ENCODE measurements around the gene PYGB.

GRCh38 chr20:25321991-25322390, 74.1 kb downstream of the PYGB start:
- TF ChIP-seq ZNF24 (tag by site-specific recombination; IDR thresholded peaks at IDR 0.05) (no peak), ZNF629 (tag by site-specific recombination; IDR thresholded peaks at IDR 0.05) (no peak), CTCF (tag by site-specific recombination; IDR thresholded peaks at IDR 0.05) (no peak), ZNF433 (tag by site-specific recombination; IDR thresholded peaks at IDR 0.05; ENCODE audit: low read depth) (no peak), ZFP69B (tag by site-specific recombination; IDR thresholded peaks at IDR 0.05) (no peak), ZBTB8A (tag by site-specific recombination; IDR thresholded peaks at IDR 0.05) (no peak), ZNF248 (tag by site-specific recombination; IDR thresholded peaks at IDR 0.05) (no peak)
- TF ChIP-seq, protein P1, sequence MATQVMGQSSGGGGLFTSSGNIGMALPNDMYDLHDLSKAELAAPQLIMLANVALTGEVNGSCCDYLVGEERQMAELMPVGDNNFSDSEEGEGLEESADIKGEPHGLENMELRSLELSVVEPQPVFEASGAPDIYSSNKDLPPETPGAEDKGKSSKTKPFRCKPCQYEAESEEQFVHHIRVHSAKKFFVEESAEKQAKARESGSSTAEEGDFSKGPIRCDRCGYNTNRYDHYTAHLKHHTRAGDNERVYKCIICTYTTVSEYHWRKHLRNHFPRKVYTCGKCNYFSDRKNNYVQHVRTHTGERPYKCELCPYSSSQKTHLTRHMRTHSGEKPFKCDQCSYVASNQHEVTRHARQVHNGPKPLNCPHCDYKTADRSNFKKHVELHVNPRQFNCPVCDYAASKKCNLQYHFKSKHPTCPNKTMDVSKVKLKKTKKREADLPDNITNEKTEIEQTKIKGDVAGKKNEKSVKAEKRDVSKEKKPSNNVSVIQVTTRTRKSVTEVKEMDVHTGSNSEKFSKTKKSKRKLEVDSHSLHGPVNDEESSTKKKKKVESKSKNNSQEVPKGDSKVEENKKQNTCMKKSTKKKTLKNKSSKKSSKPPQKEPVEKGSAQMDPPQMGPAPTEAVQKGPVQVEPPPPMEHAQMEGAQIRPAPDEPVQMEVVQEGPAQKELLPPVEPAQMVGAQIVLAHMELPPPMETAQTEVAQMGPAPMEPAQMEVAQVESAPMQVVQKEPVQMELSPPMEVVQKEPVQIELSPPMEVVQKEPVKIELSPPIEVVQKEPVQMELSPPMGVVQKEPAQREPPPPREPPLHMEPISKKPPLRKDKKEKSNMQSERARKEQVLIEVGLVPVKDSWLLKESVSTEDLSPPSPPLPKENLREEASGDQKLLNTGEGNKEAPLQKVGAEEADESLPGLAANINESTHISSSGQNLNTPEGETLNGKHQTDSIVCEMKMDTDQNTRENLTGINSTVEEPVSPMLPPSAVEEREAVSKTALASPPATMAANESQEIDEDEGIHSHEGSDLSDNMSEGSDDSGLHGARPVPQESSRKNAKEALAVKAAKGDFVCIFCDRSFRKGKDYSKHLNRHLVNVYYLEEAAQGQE (tag by site-specific recombination; IDR thresholded peaks at IDR 0.05) = no peak
